GM21515 (cell line): ENCODE results near the gene TRIM63.

Source experiments
- ATAC-seq: cut with Tn5 transposase; IDR thresholded peaks from one replicate; pipeline ENCODE4 v1.9.1; 2021; ENCODE audit not compliant: unreplicated experiment

The TRIM63 gene

GRCh38 chr1:26035203-26035958, 32.0 kb downstream of the TRIM63 start:
- ATAC-seq: peak; percentile 77

DNA sequence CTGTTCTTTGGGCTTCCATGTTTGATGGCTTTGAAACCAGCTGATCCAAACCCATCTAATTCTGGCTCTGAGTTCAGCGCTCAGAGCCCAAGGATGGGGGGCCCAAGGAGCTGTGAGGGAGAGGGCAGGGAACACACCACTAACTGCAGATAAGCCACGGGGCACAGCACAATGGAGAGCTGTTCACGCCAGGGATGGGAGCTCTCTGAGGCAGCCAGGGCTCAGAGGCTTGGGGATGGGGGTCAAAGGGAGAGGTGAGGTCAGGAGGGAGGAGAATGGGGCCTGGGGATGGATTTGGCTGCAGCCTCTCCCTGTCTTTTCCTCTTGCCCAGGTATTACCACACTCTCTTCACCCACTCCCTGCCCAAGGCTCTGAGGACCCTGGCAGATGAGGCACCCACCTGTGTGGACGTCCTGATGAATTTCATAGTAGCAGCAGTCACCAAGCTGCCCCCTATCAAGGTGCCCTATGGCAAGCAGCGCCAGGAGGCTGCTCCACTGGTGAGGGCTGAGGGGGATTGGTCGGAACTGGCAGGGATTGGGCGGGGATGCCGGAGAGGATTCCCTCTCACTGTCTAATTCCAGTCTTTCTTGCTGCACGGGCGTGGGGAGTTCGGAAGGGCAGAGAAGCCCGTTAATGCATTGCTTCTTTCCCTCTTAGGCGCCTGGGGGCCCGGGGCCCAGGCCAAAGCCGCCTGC, 32.8 kb downstream of the TRIM63 start:
- ATAC-seq: no peak

GRCh38 chr1:26032656-26033357, 34.6 kb downstream of the TRIM63 start:
- no peak for ATAC-seq

DNA sequence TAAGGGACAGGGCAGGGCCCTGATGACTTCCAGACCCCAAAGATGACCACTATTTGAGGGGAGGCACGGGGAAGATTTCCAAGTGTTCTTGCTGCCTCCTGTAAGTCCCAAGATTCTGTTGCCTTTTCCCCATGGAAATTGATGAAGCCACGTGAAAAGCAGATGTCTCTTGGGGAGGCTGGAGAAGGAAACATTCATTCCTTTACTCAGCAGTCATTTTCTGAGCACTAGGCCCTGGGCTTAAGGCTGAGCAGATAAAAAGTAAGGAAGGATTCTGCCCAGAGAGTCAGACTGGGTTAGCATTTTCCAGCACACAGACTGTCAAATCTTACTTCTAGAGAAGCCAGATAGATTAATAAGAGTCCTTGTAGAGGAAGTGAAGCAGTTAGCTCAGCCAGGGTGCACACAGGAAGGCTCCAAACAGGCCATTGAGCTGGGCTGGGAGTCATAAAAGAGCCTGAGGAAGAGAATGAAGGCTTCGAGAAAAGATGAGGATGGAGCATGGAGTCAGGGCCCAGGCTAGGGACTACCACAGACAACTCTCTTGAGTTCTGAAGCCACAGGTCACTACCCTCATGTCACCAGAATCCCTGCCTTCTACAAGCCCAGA, 35.7 kb downstream of the TRIM63 start:
- no peak for ATAC-seq

DNA sequence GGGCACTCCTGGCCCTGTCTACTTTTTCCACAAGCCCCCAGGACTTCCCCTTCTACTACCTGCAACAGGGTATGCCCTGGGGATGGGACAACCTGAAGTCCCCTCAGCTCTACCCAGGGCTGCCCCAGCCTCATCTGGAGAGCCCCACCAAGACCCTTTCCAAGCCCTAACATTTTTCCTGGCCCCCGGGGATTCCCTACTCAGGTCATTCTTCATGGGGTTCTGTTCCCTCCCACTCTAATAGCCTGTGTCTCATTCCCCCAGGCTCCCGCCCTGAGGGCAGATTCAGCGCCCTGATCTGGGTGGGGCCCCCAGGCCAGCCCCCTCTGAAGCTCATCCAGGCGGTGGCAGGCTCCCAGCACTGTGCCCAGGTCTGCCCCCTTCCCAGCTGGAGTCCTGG, 36.2 kb downstream of the TRIM63 start:
- ATAC-seq: no peak

- no peak for ATAC-seq
Observed at GRCh38 chr1:26029864-26030481, 37.5 kb downstream of the TRIM63 start.

- ATAC-seq: no peak
Observed at GRCh38 chr1:26029054-26029863, 38.2 kb downstream of the TRIM63 start.

- ATAC-seq: no peak
Observed at GRCh38 chr1:26028490-26028980, 38.9 kb downstream of the TRIM63 start.

- ATAC-seq: no peak
Observed at GRCh38 chr1:26027716-26028489, 39.5 kb downstream of the TRIM63 start.

DNA sequence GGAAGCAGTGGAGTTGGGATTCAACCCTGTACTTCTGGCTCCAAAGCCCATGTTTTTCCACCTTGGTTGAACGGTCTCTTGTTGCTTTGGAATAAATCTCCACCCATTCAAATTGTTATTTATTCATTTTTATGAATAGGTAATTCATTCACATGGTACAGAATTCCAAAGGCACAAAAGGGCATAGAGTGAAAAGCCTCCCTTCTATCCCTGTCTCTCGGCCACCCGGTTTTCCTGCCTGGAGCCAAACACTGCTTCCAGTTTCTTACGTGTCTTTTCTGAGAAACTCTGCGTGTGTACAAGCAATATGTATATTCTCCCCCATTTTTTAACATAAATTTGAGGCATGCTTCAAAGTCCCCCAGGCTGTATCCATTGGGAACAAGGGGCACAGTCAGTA, 41.9 kb downstream of the TRIM63 start:
- ATAC-seq: no peak

GRCh38 chr1:26025060-26025459, 42.4 kb downstream of the TRIM63 start:
- no peak for ATAC-seq

DNA sequence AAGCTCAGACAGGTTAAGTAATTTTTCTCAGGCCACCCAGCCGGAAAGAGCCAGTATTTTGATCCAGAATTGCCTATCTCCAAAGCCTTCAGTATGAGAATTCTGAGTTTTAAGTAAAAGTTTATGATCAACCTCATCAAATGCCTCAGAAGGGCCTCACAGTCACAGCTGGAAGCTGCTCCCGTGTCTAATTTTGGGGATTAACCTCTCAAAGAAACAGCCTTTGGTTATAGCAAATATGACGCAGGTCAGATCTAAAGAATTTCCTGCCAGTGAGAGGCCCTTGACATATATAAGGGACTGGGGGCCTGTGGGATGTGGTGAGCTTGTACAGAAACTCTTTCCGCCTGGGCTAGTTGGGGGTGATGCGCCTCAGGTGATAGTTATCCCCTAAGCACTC, 43.6 kb downstream of the TRIM63 start:
- ATAC-seq: no peak

- no peak for ATAC-seq
Observed at GRCh38 chr1:26023009-26023408, 44.4 kb downstream of the TRIM63 start.

DNA sequence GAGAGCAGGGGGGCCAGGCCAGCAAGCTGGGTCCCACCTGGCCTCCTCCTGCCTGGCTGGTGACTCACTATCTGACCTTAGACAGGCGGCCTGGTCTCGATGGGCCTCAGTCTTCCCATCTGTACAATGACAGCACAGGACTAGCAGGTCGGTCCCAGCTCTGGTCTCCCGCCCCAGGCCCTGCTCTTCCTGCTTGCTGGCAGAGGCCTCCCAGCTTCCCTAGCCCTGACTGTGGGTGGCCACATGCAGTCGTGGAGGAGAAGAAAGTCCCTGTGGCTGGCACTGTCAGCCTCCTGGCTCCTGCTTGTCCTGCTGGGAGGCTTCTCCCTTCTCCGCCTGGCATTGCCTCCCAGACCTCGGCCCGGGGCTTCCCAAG, 45.0 kb downstream of the TRIM63 start:
- ATAC-seq: no peak

DNA sequence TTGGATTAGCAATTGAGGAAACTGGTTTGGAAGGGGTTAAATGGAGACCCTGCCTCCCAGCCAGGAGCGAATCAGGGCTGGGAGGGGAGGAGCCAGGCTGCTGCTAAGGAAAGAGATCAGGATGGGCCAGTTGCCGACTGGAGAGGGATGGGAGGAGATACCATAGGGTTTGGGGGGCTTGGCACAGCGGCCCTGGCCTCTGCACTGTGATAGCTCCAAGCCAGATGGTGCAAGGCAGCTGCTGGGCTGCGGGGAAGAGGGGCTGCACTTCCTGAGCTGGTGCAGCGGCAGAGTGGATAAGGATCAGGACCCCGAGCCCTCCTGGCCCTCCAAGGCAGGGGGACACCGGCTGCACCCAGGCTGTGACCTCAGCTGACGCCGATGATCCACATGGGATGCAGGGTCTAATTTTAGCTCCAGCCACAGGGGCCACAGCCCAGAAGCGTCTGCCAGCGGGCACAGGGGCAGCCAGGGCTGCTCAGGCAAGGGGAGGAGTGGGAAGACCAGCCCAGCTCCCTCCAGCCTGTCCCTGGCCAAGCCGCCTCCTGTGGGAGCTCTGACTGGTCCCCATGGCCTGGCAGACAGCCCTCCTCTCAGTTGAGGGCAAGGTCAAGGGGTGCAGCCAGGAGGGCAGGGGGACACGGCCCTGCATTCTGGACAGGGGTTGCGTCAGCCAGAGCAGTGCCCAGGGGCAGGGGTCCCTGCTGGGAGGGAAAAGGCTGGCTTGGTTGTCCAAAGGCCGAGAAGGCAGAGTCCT, 45.6 kb downstream of the TRIM63 start, which contains the start of gene EXTL1:
TSS of gene EXTL1 (plus strand) at position 129 of the 757 bp plus-strand sequence. CDS start 872 bp downstream, outside the sequence.
- ATAC-seq: no peak

- ATAC-seq: no peak
Observed at GRCh38 chr1:26020941-26021646, 46.3 kb downstream of the TRIM63 start.

GRCh38 chr1:26020330-26020768, 47.1 kb downstream of the TRIM63 start:
- no peak for ATAC-seq
